GM19099 (cell line): ENCODE results near the gene PRAC1.

Source experiments
- POLR2A ChIP-seq: IDR thresholded peaks from 3 replicates; pipeline ENCODE4 v1.6.1; 2011; ENCODE audit warnings: low read depth; ENCODE audit not compliant: insufficient read length; ENCODE audit errors: extremely low read depth

PRAC1 gene

GRCh38 chr17:48704361-48705248 lies 17.7 kb downstream of the PRAC1 start:
- TF ChIP-seq POLR2A = no peak

GRCh38 chr17:48701864-48702532 lies 20.3 kb downstream of the PRAC1 start:
- no peak for TF ChIP-seq POLR2A

- TF ChIP-seq POLR2A = no peak
These were observed 29.1 kb downstream of the PRAC1 start for GRCh38 chr17:48693178-48693577.

GRCh38 chr17:48692049-48692448 lies 30.3 kb downstream of the PRAC1 start:
- no peak for TF ChIP-seq POLR2A

GRCh38 chr17:48690655-48691054 lies 31.7 kb downstream of the PRAC1 start:
- TF ChIP-seq POLR2A = no peak

GRCh38 chr17:48681609-48682008 lies 40.7 kb downstream of the PRAC1 start:
- TF ChIP-seq POLR2A = no peak

- no peak for TF ChIP-seq POLR2A
These were observed 42.8 kb downstream of the PRAC1 start for GRCh38 chr17:48679385-48680096.

- no peak for TF ChIP-seq POLR2A
These were observed 44.0 kb downstream of the PRAC1 start for GRCh38 chr17:48678141-48678971.

- no peak for TF ChIP-seq POLR2A
These were observed 45.3 kb downstream of the PRAC1 start for GRCh38 chr17:48676963-48677558.

- no peak for TF ChIP-seq POLR2A
These were observed 50.0 kb downstream of the PRAC1 start for GRCh38 chr17:48672340-48672739.
